ENCODE results near the gene COX6B1.

DNA sequence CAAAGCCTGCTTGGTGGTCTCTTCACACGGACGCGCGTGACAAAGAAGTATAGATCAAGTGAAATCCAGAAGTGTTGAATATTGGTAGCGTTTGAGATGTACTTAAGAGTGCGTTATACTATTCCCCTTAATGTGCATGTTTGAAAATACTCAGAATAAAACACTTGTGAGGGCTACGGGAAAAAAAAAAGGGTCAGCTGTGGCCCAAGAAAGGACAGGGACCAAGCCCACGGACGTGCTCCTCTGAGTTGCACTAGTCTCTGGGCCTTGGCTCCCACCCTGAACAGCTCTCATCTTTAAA, 19.9 kb upstream of the COX6B1 start:
- TF ChIP-seq CTCF (IDR thresholded peaks at IDR 0.05) (no peak), POLR2A (IDR thresholded peaks at IDR 0.05) (no peak)

Measured in suprapubic skin (tissue), 3 donors.